GM21423 (cell line): ENCODE data around the gene GATA6.
"Not testable (repeated sequence)": the region's sequence is repeated elsewhere in the genome, so short reads cannot be mapped to it uniquely, and the experiment has no call there.

Experiments used
- ATAC-seq: cut with Tn5 transposase; IDR thresholded peaks from one replicate; pipeline ENCODE4 v1.9.1; 2021; ENCODE audit warnings: mild to moderate bottlenecking, moderate library complexity; ENCODE audit not compliant: unreplicated experiment

The GATA6 gene

GRCh38 chr18:22203536-22204213 lies 34.3 kb downstream of the GATA6 start:
- ATAC-seq = no peak

GRCh38 chr18:22204214-22204536 lies 34.8 kb downstream of the GATA6 start:
- ATAC-seq = no peak

- ATAC-seq = no peak
Observed at GRCh38 chr18:22204996-22205395, 35.6 kb downstream of the GATA6 start.

- no peak for ATAC-seq
Observed at GRCh38 chr18:22207021-22207758, 37.8 kb downstream of the GATA6 start.

GRCh38 chr18:22210311-22210754 lies 40.9 kb downstream of the GATA6 start:
- ATAC-seq = no peak

GRCh38 chr18:22211657-22212056 lies 42.3 kb downstream of the GATA6 start:
- no peak for ATAC-seq

GRCh38 chr18:22213333-22213973 lies 44.1 kb downstream of the GATA6 start:
- ATAC-seq = no peak

- ATAC-seq = no peak
Observed at GRCh38 chr18:22214731-22215528, 45.5 kb downstream of the GATA6 start.

- ATAC-seq = no peak
Observed at GRCh38 chr18:22218835-22219234, 49.4 kb downstream of the GATA6 start.

GRCh38 chr18:22219568-22220355 lies 50.4 kb downstream of the GATA6 start:
- ATAC-seq = no peak

GRCh38 chr18:22220585-22220984 lies 51.2 kb downstream of the GATA6 start:
- not testable (repeated sequence) for ATAC-seq

GRCh38 chr18:22221350-22221749 lies 52.0 kb downstream of the GATA6 start:
- no peak for ATAC-seq

- ATAC-seq = no peak
Observed at GRCh38 chr18:22223254-22223964, 54.0 kb downstream of the GATA6 start.

GRCh38 chr18:22223965-22224322 lies 54.6 kb downstream of the GATA6 start:
- ATAC-seq = no peak

- no peak for ATAC-seq
Observed at GRCh38 chr18:22224339-22224738, 55.0 kb downstream of the GATA6 start.

- ATAC-seq = no peak
Observed at GRCh38 chr18:22226801-22227200, 57.4 kb downstream of the GATA6 start.

GRCh38 chr18:22228976-22229375 lies 59.6 kb downstream of the GATA6 start:
- no peak for ATAC-seq

- no peak for ATAC-seq
Observed at GRCh38 chr18:22229456-22230124, 60.2 kb downstream of the GATA6 start.

- no peak for ATAC-seq
Observed at GRCh38 chr18:22230471-22230945, 61.1 kb downstream of the GATA6 start.
